Kidney glomerular epithelial cell (primary cell): ENCODE measurements around the gene TRIM46.
"Not testable (repeated sequence)": the region's sequence is repeated elsewhere in the genome, so short reads cannot be mapped to it uniquely, and the experiment has no call there.

Experiments used
- DNase-seq: peaks from one replicate; lab custom pipeline; 2025; lab: John Stamatoyannopoulos, UW

Gene TRIM46

GRCh38 chr1:155228096-155228427 lies 54.4 kb downstream of the TRIM46 start:
- DNase-seq: no peak

DNA sequence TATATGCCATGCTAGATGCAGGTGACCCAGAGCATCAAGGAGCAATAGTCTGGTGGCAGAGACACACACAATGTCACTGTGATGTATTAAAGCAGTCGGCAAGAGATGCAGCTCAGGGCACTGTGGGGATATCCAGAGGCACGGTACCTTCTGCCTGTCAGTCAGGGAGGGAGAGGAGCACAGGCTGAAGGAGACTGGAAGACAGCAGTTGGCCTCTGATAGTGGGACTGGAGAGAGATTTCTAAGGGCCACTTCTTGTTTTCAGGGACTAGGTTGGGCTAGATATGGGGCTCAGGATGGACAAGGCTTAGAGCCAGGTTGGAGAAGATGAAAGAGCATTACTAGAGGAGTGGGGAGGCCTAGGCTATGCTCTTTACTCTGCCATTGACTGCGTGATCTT lies 57.7 kb downstream of the TRIM46 start:
- not testable (repeated sequence) for DNase-seq

GRCh38 chr1:155232001-155232978 lies 58.6 kb downstream of the TRIM46 start:
- not testable (repeated sequence) for DNase-seq

GRCh38 chr1:155233502-155233901 lies 59.9 kb downstream of the TRIM46 start:
- DNase-seq: not testable (repeated sequence)
